Tibial artery (tissue), 4 donors: Measurements from ENCODE around the gene ALG5.

Experiments
- DNase-seq, 2 donors: peaks; one replicate each; pipeline ENCODE4 v3.0.0-alpha.2; 2019
- H3K27ac ChIP-seq, 2 donors: fragments of 200-600 bp; sonication (generic) in 1 of 2; 1 replicate in 1 of 2; 2 replicates in 1 of 2; pipeline ENCODE4 v1.5.1; 2018 to 2019; ENCODE audit warnings: mild to moderate bottlenecking in 1 of 2
- H3K27me3 ChIP-seq, 2 donors: fragments of 200-600 bp; sonication (generic) in 1 of 2; one replicate each; pipeline versions ENCODE4 v1.5.1 to v1.6.0; 2016 to 2019
- H3K36me3 ChIP-seq, 3 donors: fragments of 200-600 bp; sonication (generic) in 2 of 3; one replicate each; pipeline ENCODE4 v1.5.1; 2016 to 2019; ENCODE audit warnings: mild to moderate bottlenecking in 2 of 3
- H3K4me1 ChIP-seq, 4 donors: fragments of 200-600 bp; sonication (generic) in 2 of 4; 1 replicate in 3 of 4; 2 replicates in 1 of 4; pipeline ENCODE4 v1.5.1; 2016 to 2019
- H3K4me3 ChIP-seq, 2 donors: fragments of 200-600 bp; sonication (generic) in 1 of 2; 1 replicate in 1 of 2; 2 replicates in 1 of 2; pipeline ENCODE4 v1.5.1; 2018 to 2019; ENCODE audit warnings: mild to moderate bottlenecking in 2 of 2
- H3K9me3 ChIP-seq, 3 donors: fragments of 200-600 bp; sonication (generic) in 1 of 3; one replicate each; pipeline ENCODE4 v1.5.1; 2016 to 2019
- CTCF ChIP-seq, 2 experiments: fragments of 200-600 bp in 1 of 2; fragments of 450-650 bp in 1 of 2; IDR thresholded peaks; one replicate each; pipeline ENCODE4 v1.5.1; 2017 to 2019; ENCODE audit warnings: antibody characterized with exemption in 2 of 2, mild to moderate bottlenecking in 1 of 2, moderate library complexity in 1 of 2
- intact Hi-C: fragments of 100-400 bp; cut with DNase I; formaldehyde crosslinking; loops from one replicate; pipeline ENCODE4 v1.15.0; 2023; ENCODE audit warnings: low total_unique reads

The ALG5 gene

GRCh38 chr13:37039896-37040295, 40.8 kb upstream of the ALG5 start:
- Histone ChIP-seq H3K27me3 (no peaks in the 10 kb centered on the region), H3K36me3 (peaks cover 76 to 90% (median 83%) of the 10 kb centered on the region in 3 donors), H3K9me3 (no peaks in the 10 kb centered on the region), H3K27ac (no peak overlapping the region), H3K4me1 (no peaks in the 10 kb centered on the region), H3K4me3 (no peak overlapping the region)
- no peak for TF ChIP-seq CTCF (IDR thresholded peaks at IDR 0.05)
- intact Hi-C loops: no loop called here
- DNase-seq: no peak

GRCh38 chr13:37037241-37037640, 38.1 kb upstream of the ALG5 start:
- H3K4me1 ChIP-seq: no peaks in the 10 kb centered on the region
- no peak for TF ChIP-seq CTCF (IDR thresholded peaks at IDR 0.05)
- no peaks in the 10 kb centered on the region for H3K9me3 ChIP-seq
- intact Hi-C loops: no loop called here
- no peak for DNase-seq
- H3K27ac ChIP-seq: no peak overlapping the region
- no peaks in the 10 kb centered on the region for H3K27me3 ChIP-seq
- no peak overlapping the region for H3K4me3 ChIP-seq
- H3K36me3 ChIP-seq: peaks cover 81 to 91% (median 89%) of the 10 kb centered on the region in 3 donors

GRCh38 chr13:37029617-37030016, 30.5 kb upstream of the ALG5 start:
- TF ChIP-seq CTCF (IDR thresholded peaks at IDR 0.05): no peak
- H3K4me3 ChIP-seq: no peak overlapping the region
- no peak overlapping the region for H3K27ac ChIP-seq
- no peaks in the 10 kb centered on the region for H3K4me1 ChIP-seq
- H3K27me3 ChIP-seq: no peaks in the 10 kb centered on the region
- peaks cover 75 to 83% (median 79%) of the 10 kb centered on the region in 3 donors for H3K36me3 ChIP-seq
- no peak for DNase-seq
- intact Hi-C loops: loop anchor here (5.0 kb wide), 1 partner anchor 1988 kb away; no protein-coding TSS in a partner anchor
- no peaks in the 10 kb centered on the region for H3K9me3 ChIP-seq

- H3K36me3 ChIP-seq: peaks cover 77 to 86% (median 84%) of the 10 kb centered on the region in 3 donors
- H3K4me1 ChIP-seq: no peaks in the 10 kb centered on the region
- no peak overlapping the region for H3K27ac ChIP-seq
- H3K9me3 ChIP-seq: no peaks in the 10 kb centered on the region
- intact Hi-C loops: loop anchor here (5.0 kb wide), 1 partner anchor 1990 kb away; no protein-coding TSS in a partner anchor
- H3K4me3 ChIP-seq: no peak overlapping the region
- TF ChIP-seq CTCF (IDR thresholded peaks at IDR 0.05): no peak
- no peak for DNase-seq
- H3K27me3 ChIP-seq: no peaks in the 10 kb centered on the region
Observed at GRCh38 chr13:37027639-37028038, 28.5 kb upstream of the ALG5 start.

- Histone ChIP-seq H3K9me3 (no peaks in the 10 kb centered on the region), H3K27ac (no peak overlapping the region), H3K4me1 (no peaks in the 10 kb centered on the region), H3K27me3 (no peaks in the 10 kb centered on the region), H3K36me3 (peaks cover 77 to 84% (median 82%) of the 10 kb centered on the region in 3 donors), H3K4me3 (no peak overlapping the region)
- intact Hi-C loops: loop anchor here (5.0 kb wide), 1 partner anchor 1991 kb away; no protein-coding TSS in a partner anchor
- DNase-seq: no peak
- no peak for TF ChIP-seq CTCF (IDR thresholded peaks at IDR 0.05)
Observed at GRCh38 chr13:37026771-37027170, 27.6 kb upstream of the ALG5 start.

GRCh38 chr13:37023871-37024270, 24.7 kb upstream of the ALG5 start:
- no peaks in the 10 kb centered on the region for H3K9me3 ChIP-seq

More at GRCh38 chr13:37023871-37024270, 24.7 kb upstream of the ALG5 start:
- H3K36me3 ChIP-seq: peaks cover 77 to 81% (median 78%) of the 10 kb centered on the region in 3 donors
- intact Hi-C loops: no loop called here
- no peak overlapping the region for H3K27ac ChIP-seq
- no peak overlapping the region for H3K4me3 ChIP-seq
- H3K27me3 ChIP-seq: no peaks in the 10 kb centered on the region
- DNase-seq: no peak
- no peaks in the 10 kb centered on the region for H3K4me1 ChIP-seq
- TF ChIP-seq CTCF (IDR thresholded peaks at IDR 0.05): no peak
